H1 (cell line): Measurements from ENCODE around the gene NFATC1. TPM values are rescaled to one million over a fixed set of nuclear protein-coding genes. Genes with fewer than 3 reads are reported as not detected.

Experiments used
- ATF2 ChIP-seq: IDR thresholded peaks from 2 replicates; pipeline ENCODE4 v1.6.1; 2012; ENCODE audit warnings: low read length, inconsistent platforms
- polyA plus RNA-seq, 7 experiments: library from polyadenylated mRNA; depleted of rRNA in 3 of 7; stranded (reverse) in 5 of 7; unstranded in 2 of 7; fragments of >200 nt in 5 of 7; fragments of 200-250 nt in 2 of 7; gene quantifications; 1 replicate in 5 of 7; 2 replicates in 1 of 7; 4 replicates in 1 of 7; pipeline versions ENCODE4 v1.2.1 to v1.2.3, GENCODE V29; 2011 to 2013; ENCODE audit warnings: missing spikeins in 2 of 7, mixed read lengths in 2 of 7
- total RNA-seq: library from RNA; stranded (reverse); fragmentation: NEBNext Ultra II Directional; extraction: Animal tissue kit (Norgen Biotek cat#: 25700); gene quantifications from 2 replicates; pipeline ENCODE4 v1.2.1, GENCODE V29; 2021

NFATC1 gene
- total and polyA plus RNA-seq, 2 of the 8 experiments (the other 6 are each of a cell fraction or from before 2014, with no cell fraction given), result 2.0 to 6.6 TPM

DNA sequence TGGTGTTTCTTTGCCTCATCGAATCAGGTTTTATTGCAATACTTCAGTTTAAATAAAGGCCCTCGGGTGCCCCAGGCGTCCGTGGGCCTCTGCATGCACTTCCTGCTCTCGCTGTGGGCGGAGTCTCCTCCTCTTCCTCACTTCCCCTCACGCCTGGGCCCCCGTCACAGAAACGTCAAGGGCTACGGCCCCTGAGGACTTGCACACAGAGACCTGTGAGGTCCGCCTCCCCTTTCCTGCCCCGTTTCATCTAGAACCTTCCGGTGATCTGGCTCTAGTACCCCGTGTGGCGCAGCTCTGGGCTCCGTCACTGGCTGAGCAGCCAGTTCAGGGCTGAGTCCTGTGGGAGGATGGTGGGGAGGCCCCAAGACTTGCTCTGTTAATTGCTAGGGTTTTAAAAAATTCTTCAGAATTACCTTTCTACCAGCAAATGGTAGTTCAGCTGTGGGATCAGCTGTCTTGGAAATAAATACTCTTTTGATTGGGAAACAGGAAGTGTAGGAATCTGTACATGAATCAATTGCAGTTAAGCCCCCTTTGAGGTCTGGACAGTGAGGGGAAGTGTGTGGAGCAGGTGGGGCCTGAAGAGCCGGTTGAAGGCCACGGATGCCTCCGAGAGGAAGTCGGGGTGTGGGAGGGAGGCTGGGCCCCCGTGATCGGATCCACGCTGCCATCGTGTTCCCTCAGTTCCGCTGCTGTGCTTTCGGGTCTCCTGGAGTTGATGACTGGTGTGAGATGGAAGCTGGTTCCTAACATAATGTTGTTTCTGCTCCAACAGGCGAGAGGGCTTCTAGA, 10.2 kb downstream of the NFATC1 start (continued):
- no peak for TF ChIP-seq ATF2
